K562 (cell line): ENCODE data around the gene PGPEP1. TPM values are rescaled to one million over a fixed set of nuclear protein-coding genes. Genes with fewer than 3 reads are reported as not detected.

ENCODE experiments used
- ATAC-seq: fragments of 200-7000 bp; cut with Tn5 transposase; 3 replicates; pipeline ENCODE4 v1.9.1; 2020; ENCODE audit warnings: moderate library complexity
- BruUV-seq: library from RNA; stranded (reverse); fragments of 400-500 nt; replicated peaks from 2 replicates; lab custom pipeline; 2021; lab: Mats Ljungman, UMichigan
- CTCF ChIA-PET: fragments of 300-600 bp; formaldehyde crosslinking; extraction: SDS; loops from one replicate; lab custom pipeline; 2021; ENCODE audit warnings: low intra/inter-chr PET ratio; lab: Yijun Ruan, JAX
- POLR2A ChIA-PET: fragments of 300-600, 350-650 bp; sonication (Branson Sonifier 250); formaldehyde crosslinking; extraction: SDS; loops from one replicate; lab custom pipeline; 2021; ENCODE audit warnings: antibody characterized with exemption, inconsistent platforms; lab: Yijun Ruan, JAX
- DNase-seq, 4 experiments: peaks; one replicate each; pipeline versions ENCODE4 v3.0.0 to v3.0.0-alpha.2; 2011 to 2018; ENCODE audit warnings: low spot score in 3 of 4, mixed read lengths in 3 of 4; ENCODE audit errors: extremely low read depth in 1 of 4
- FAIRE-seq: peaks from 2 replicates; lab custom pipeline; 2011; peaks lifted over from hg19 to GRCh38; lab: Jason Lieb, UNC
- H2AFZ ChIP-seq: 2 replicates; pipeline ENCODE4 v1.6.0; 2011; ENCODE audit warnings: low read depth, low read length, control low read depth, inconsistent platforms
- H3K27ac ChIP-seq: fragments of 200-600 bp; 3 replicates; pipeline ENCODE4 v1.8.0; 2011; ENCODE audit warnings: low read depth, mild to moderate bottlenecking, control low read depth, inconsistent platforms, low read length, moderate library complexity, mixed read lengths; ENCODE audit errors: extremely low read depth
- H3K27me3 ChIP-seq, 2 experiments: fragments of 300-600 bp in 1 of 2; 2 replicates in 1 of 2; 3 replicates in 1 of 2; pipeline versions ENCODE4 v1.6.0 to v1.8.0; 2011; ENCODE audit warnings: inconsistent platforms in 2 of 2, low read length in 2 of 2, mild to moderate bottlenecking in 1 of 2, mixed read lengths in 1 of 2, moderate library complexity in 1 of 2; ENCODE audit not compliant: control insufficient read depth in 2 of 2, insufficient read depth in 2 of 2
- H3K36me3 ChIP-seq: fragments of 300-600 bp; 3 replicates; pipeline ENCODE4 v1.8.0; 2011; ENCODE audit warnings: mild to moderate bottlenecking, low read length, inconsistent platforms; ENCODE audit not compliant: control insufficient read depth, insufficient read depth
- H3K4me1 ChIP-seq, 2 experiments: fragments of 200-600 bp in 1 of 2; replicated peaks in 1 of 2; 2 replicates in 1 of 2; 3 replicates in 1 of 2; pipeline versions ENCODE4 v1.5.1 to v1.8.0; 2011; ENCODE audit warnings: inconsistent platforms in 2 of 2, low read length in 2 of 2, mild to moderate bottlenecking in 1 of 2, mixed read lengths in 1 of 2, moderate library complexity in 1 of 2; ENCODE audit not compliant: control insufficient read depth in 2 of 2, insufficient read depth in 2 of 2
- H3K4me2 ChIP-seq: 2 replicates; pipeline ENCODE4 v1.6.1; 2011; ENCODE audit warnings: low read length, control low read depth, inconsistent platforms, mixed read lengths; ENCODE audit not compliant: insufficient read depth
- H3K4me3 ChIP-seq: fragments of 200-600 bp; sonication (generic), shearing (Covaris generic); 2 replicates; pipeline ENCODE4 v1.5.1; 2016; ENCODE audit warnings: control low read depth, inconsistent platforms
- H3K79me2 ChIP-seq: fragments of 200-600 bp; 3 replicates; pipeline ENCODE4 v1.8.0; 2011; ENCODE audit warnings: low read length, inconsistent platforms; ENCODE audit not compliant: control insufficient read depth, insufficient read depth
- H3K9ac ChIP-seq, 2 experiments: 2 replicates each; pipeline versions ENCODE4 v1.6.0 to v1.6.1; 2011; ENCODE audit warnings: low read depth in 2 of 2, low read length in 2 of 2, control low read depth in 1 of 2, inconsistent platforms in 1 of 2, mild to moderate bottlenecking in 1 of 2, mixed read lengths in 1 of 2; ENCODE audit not compliant: insufficient read depth in 1 of 2
- H3K9me1 ChIP-seq: one replicate; pipeline ENCODE4 v1.6.0; 2011; ENCODE audit warnings: inconsistent platforms, mild to moderate bottlenecking, low read length, moderate library complexity; ENCODE audit not compliant: control insufficient read depth, insufficient read depth
- H3K9me3 ChIP-seq: replicated peaks from 2 replicates; pipeline ENCODE4 v1.5.1; 2011; ENCODE audit warnings: low read depth, low read length, inconsistent platforms; ENCODE audit not compliant: control insufficient read depth, insufficient read depth
- H4K20me1 ChIP-seq: replicated peaks from 2 replicates; pipeline ENCODE4 v1.6.1; 2011; ENCODE audit warnings: low read length, inconsistent platforms, mixed read lengths; ENCODE audit not compliant: control insufficient read depth, insufficient read depth
- ARID3B ChIP-seq: fragments of 250-450 bp; sonication (Bioruptor Pico); IDR thresholded peaks from 2 replicates; pipeline ENCODE4 v1.4.0; 2020; ENCODE audit warnings: borderline replicate concordance
- BCLAF1 ChIP-seq, 2 experiments: fragments of 450-650 bp in 1 of 2; IDR thresholded peaks; 2 replicates each; pipeline ENCODE4 v1.6.1; 2011 to 2017; ENCODE audit warnings: low read depth in 2 of 2, antibody characterized with exemption in 1 of 2, borderline replicate concordance in 1 of 2, low read length in 1 of 2, mild to moderate bottlenecking in 1 of 2, mixed read lengths in 1 of 2; ENCODE audit not compliant: control insufficient read depth in 1 of 2
- CBX3 ChIP-seq, 2 experiments: IDR thresholded peaks; 1 replicate in 1 of 2; 2 replicates in 1 of 2; pipeline ENCODE4 v1.6.1; 2012; ENCODE audit warnings: inconsistent platforms in 2 of 2, low read length in 2 of 2, borderline replicate concordance in 1 of 2, control low read depth in 1 of 2
- HES1 ChIP-seq: fragments of 450-650 bp; IDR thresholded peaks from 2 replicates; pipeline ENCODE4 v1.6.1; 2016; ENCODE audit warnings: low read depth, mild to moderate bottlenecking, moderate library complexity
- KLF16 ChIP-seq: IDR thresholded peaks from 2 replicates; pipeline ENCODE4 v1.6.1; 2016; ENCODE audit warnings: antibody characterized with exemption
- MEF2D ChIP-seq: conservative IDR thresholded peaks from 2 replicates; pipeline ENCODE4 v1.6.1; 2016; ENCODE audit warnings: low read depth, missing genetic modification characterization, missing compliant biosample characterization
- SIN3A ChIP-seq, 2 experiments: fragments of 150-350 bp in 1 of 2; IDR thresholded peaks; 2 replicates each; pipeline ENCODE4 v1.6.1; 2011 to 2016; ENCODE audit warnings: borderline replicate concordance in 2 of 2, low read depth in 2 of 2, low read length in 2 of 2, mild to moderate bottlenecking in 2 of 2, moderate library complexity in 2 of 2; ENCODE audit not compliant: control insufficient read depth in 1 of 2
- SP1 ChIP-seq: sonication (generic); formaldehyde crosslinking; IDR thresholded peaks from 2 replicates; pipeline ENCODE4 v1.8.1; 2022; ENCODE audit warnings: mild to moderate bottlenecking, missing genetic modification reagents
- TAF15 ChIP-seq: fragments of 200-400 bp; formaldehyde crosslinking; IDR thresholded peaks from 2 replicates; pipeline ENCODE4 v1.6.1; 2017; ENCODE audit warnings: mild to moderate bottlenecking, low read depth, low read length, moderate library complexity
- TFAP4 ChIP-seq: sonication (generic); formaldehyde crosslinking; IDR thresholded peaks from 2 replicates; pipeline ENCODE4 v1.8.0; 2022; ENCODE audit warnings: missing genetic modification reagents, mild to moderate bottlenecking, moderate library complexity, borderline replicate concordance
- TRIM28 ChIP-seq: fragments of 450-650 bp; IDR thresholded peaks from 2 replicates; pipeline ENCODE4 v1.6.1; 2017
- ZNF274 ChIP-seq: IDR thresholded peaks from 2 replicates; pipeline ENCODE4 v1.6.1; 2011; ENCODE audit warnings: low read depth, mild to moderate bottlenecking, low read length, moderate library complexity, borderline replicate concordance
- ZNF76 ChIP-seq: fragments of 250-450 bp; sonication (Bioruptor Pico); IDR thresholded peaks from 2 replicates; pipeline ENCODE4 v1.4.0; 2020; ENCODE audit warnings: mild to moderate bottlenecking, moderate library complexity, borderline replicate concordance
- WGBS: fragments of 100-300 bp; shearing (Covaris generic); methylation state at CpG from one replicate; pipeline ENCODE4 v1.1.6; 2016; ENCODE audit warnings: low coverage, mixed read lengths; ENCODE audit not compliant: insufficient coverage; ENCODE audit errors: missing lambda C conversion rate; 5-methylcytosine and 5-hydroxymethylcytosine counted together
- in situ Hi-C: fragments of 300-500 bp; cut with MboI; formaldehyde crosslinking; loops from 4 replicates; pipeline ENCODE4 v1.15.0; 2018; ENCODE audit warnings: inconsistent platforms, mixed read lengths
- intact Hi-C: fragments of 100-400 bp; cut with micrococcal nuclease; formaldehyde crosslinking; loops from 2 replicates; pipeline ENCODE4 v1.14.2; 2022
- polyA plus RNA-seq, 8 experiments: library from polyadenylated mRNA; depleted of rRNA in 4 of 8; stranded (reverse) in 5 of 8; unstranded in 3 of 8; fragments of >200 nt; fragmentation: Nextera tagmentation in 2 of 8; fragmentation: Illumina TruSeq in 1 of 8; extraction: Ambion mirVana in 2 of 8; extraction: Trizol in 1 of 8; gene quantifications; 2 replicates each; pipeline versions ENCODE4 v1.2.1 to v1.2.3, GENCODE V29; 2011 to 2014; ENCODE audit warnings: inconsistent platforms in 1 of 8, missing spikeins in 1 of 8
- total RNA-seq, 7 experiments: library from RNA; depleted of rRNA in 6 of 7; stranded (reverse); fragments of >200 nt in 6 of 7; fragmentation: Illumina TruSeq in 2 of 7; extraction: Trizol in 2 of 7; gene quantifications; 2 replicates each; pipeline versions ENCODE4 v1.2.1 to v1.2.3, GENCODE V29; 2011 to 2021; ENCODE audit warnings: low replicate concordance in 1 of 7

Gene PGPEP1
- total and polyA plus RNA-seq, 9 of the 15 experiments (the other 6 are each of a cell fraction or from before 2014, with no cell fraction given), result 10.0 to 69.6 (median 33.5) TPM

- no peak for TF ChIP-seq SIN3A (IDR thresholded peaks at IDR 0.05; ENCODE audit: borderline replicate concordance in 2 of 2, control insufficient read depth in 1 of 2, low read depth in 2 of 2, low read length in 2 of 2)
- no peak for TF ChIP-seq TAF15
- TF ChIP-seq HES1, result no peak
- no peak for TF ChIP-seq SP1 (CRISPR knock-in tag)
- TF ChIP-seq, all 486 proteins: peak for 10
These were observed 1.8 kb downstream of the PGPEP1 start (continued) for GRCh38 chr19:18342090-18342632.

GRCh38 chr19:18344582-18344950 lies 4.2 kb downstream of the PGPEP1 start:
- Histone ChIP-seq H3K9me3 (no peaks in the 10 kb centered on the region), H3K27ac (no peak overlapping the region), H3K4me2 (no peak overlapping the region), H3K4me1 (peaks cover 9 to 36% of the 10 kb centered on the region in 2 experiments; a peak in 4 of 5 replicates), H2AFZ (no peak overlapping the region), H3K36me3 (peaks cover 49% of the 10 kb centered on the region), H4K20me1 (no peaks in the 10 kb centered on the region), H3K9ac (peak overlapping the region in 1 of 2 experiments; percentile 22; a peak in 1 of 4 replicates), H3K4me3 (no peak overlapping the region), H3K27me3 (no peaks in the 10 kb centered on the region), H3K9me1 (no peaks in the 10 kb centered on the region), H3K79me2 (peaks cover 29% of the 10 kb centered on the region)
- in situ Hi-C loops, result loop anchor here (5.0 kb wide), 1 partner anchor 63 kb away; no protein-coding TSS in a partner anchor
- ChIA-PET POLR2A (interaction anchor here (1.0 to 1.4 kb wide), 4 partner anchors 41 to 46 kb away, joined by 3 to 5 read pairs (median 3); partner anchors contain the start of gene GDF15), CTCF (no interaction called here)
- intact Hi-C loops, result no loop called here
- ATAC-seq, result no peak
- BruUV-seq, result no TSS peak
- WGBS, result 81% methylated on average over 11 of the region's 13 CpGs
- DNase-seq, result no peak
- FAIRE-seq, result no peak
- no peak for TF ChIP-seq TFAP4 (CRISPR knock-in tag)
- no peak for TF ChIP-seq ARID3B
- TF ChIP-seq MEF2D (tag), result no peak
- TF ChIP-seq TRIM28, result no peak
- no peak for TF ChIP-seq ZNF76 (CRISPR knock-in tag)
- TF ChIP-seq KLF16, result no peak
- TF ChIP-seq CBX3 (IDR thresholded peaks at IDR 0.05; ENCODE audit: borderline replicate concordance in 1 of 2, low read length in 2 of 2), result no peak
- TF ChIP-seq ZNF274, result no peak
- no peak for TF ChIP-seq BCLAF1 (IDR thresholded peaks at IDR 0.05; ENCODE audit: borderline replicate concordance in 1 of 2, control insufficient read depth in 1 of 2, low read depth in 2 of 2, low read length in 1 of 2)
